Tibial nerve (tissue), 4 donors: ENCODE measurements around the gene AGXT. TPM values are rescaled to one million over a fixed set of nuclear protein-coding genes. Genes with fewer than 3 reads are reported as not detected.

Experiments
- DNase-seq, 2 donors: peaks; one replicate each; pipeline ENCODE4 v3.0.0-alpha.2; 2019; ENCODE audit warnings: low spot score in 2 of 2
- H3K27ac ChIP-seq, 4 donors: fragments of 200-600 bp; sonication (generic) in 3 of 4; one replicate each; pipeline ENCODE4 v1.5.1; 2017 to 2019; ENCODE audit warnings: mild to moderate bottlenecking in 1 of 4
- H3K27me3 ChIP-seq, 2 donors: fragments of 200-600 bp; sonication (generic) in 1 of 2; one replicate each; pipeline versions ENCODE4 v1.5.1 to v1.6.0; 2017 to 2019
- H3K36me3 ChIP-seq, 3 donors: fragments of 200-600 bp; sonication (generic); one replicate each; pipeline ENCODE4 v1.5.1; 2018 to 2019
- H3K4me1 ChIP-seq, 4 donors: fragments of 200-600 bp; sonication (generic) in 3 of 4; one replicate each; pipeline ENCODE4 v1.5.1; 2017 to 2019
- H3K4me3 ChIP-seq, 4 donors: fragments of 200-600 bp; sonication (generic) in 3 of 4; one replicate each; pipeline ENCODE4 v1.5.1; 2017 to 2019; ENCODE audit warnings: mild to moderate bottlenecking in 1 of 4, moderate library complexity in 1 of 4
- H3K9me3 ChIP-seq, 4 donors: fragments of 200-600 bp; sonication (generic) in 3 of 4; one replicate each; pipeline ENCODE4 v1.5.1; 2017 to 2019
- CTCF ChIP-seq, 5 experiments: fragments of 200-600 bp in 3 of 5; fragments of 450-650 bp in 2 of 5; sonication (generic) in 3 of 5; IDR thresholded peaks; one replicate each; pipeline ENCODE4 v1.5.1; 2016 to 2019; ENCODE audit warnings: antibody characterized with exemption in 5 of 5, mild to moderate bottlenecking in 3 of 5, moderate library complexity in 2 of 5
- EP300 ChIP-seq, 2 donors: sonication (generic); formaldehyde crosslinking; IDR thresholded peaks; one replicate each; pipeline ENCODE4 v1.6.1; 2017; ENCODE audit warnings: antibody characterized with exemption in 2 of 2, mild to moderate bottlenecking in 1 of 2
- POLR2A ChIP-seq, 2 donors: fragments of 450-650 bp; IDR thresholded peaks; one replicate each; pipeline ENCODE4 v1.6.1; 2017; ENCODE audit warnings: antibody characterized with exemption in 2 of 2, mild to moderate bottlenecking in 2 of 2, moderate library complexity in 2 of 2
- WGBS, 2 donors: methylation state at CpG; one replicate each; pipeline ENCODE4 v1.1.5; 2018; 5-methylcytosine and 5-hydroxymethylcytosine counted together
- total RNA-seq, 4 donors: library from RNA; depleted of rRNA; stranded (reverse); fragments of >200 nt; gene quantifications; one replicate each; pipeline ENCODE4 v1.1.0, GENCODE V29; 2016

Gene AGXT
- total RNA-seq, 4 donors from 2014 or later: 0.30 TPM; not detected in 3

GRCh38 chr2:240889601-240890560, 21.3 kb downstream of the AGXT start:
- H3K27ac ChIP-seq: no peak overlapping the region
- WGBS, 2 donors: 83% methylated on average over 5 to 15 of the region's 38 CpGs
- H3K4me1 ChIP-seq: no peaks in the 10 kb centered on the region

GRCh38 chr2:240890691-240891090, 22.1 kb downstream of the AGXT start:
- DNase-seq: no peak
- Histone ChIP-seq H3K9me3 (no peaks in the 10 kb centered on the region), H3K4me1 (no peaks in the 10 kb centered on the region), H3K36me3 (no peaks in the 10 kb centered on the region), H3K27me3 (no peaks in the 10 kb centered on the region), H3K4me3 (no peak overlapping the region), H3K27ac (no peak overlapping the region)
- no peak for TF ChIP-seq EP300 (IDR thresholded peaks at IDR 0.05)
- TF ChIP-seq CTCF (IDR thresholded peaks at IDR 0.05): no peak
- no peak for TF ChIP-seq POLR2A (IDR thresholded peaks at IDR 0.05)
- 80 to 81% methylated on average over 13 to 14 of the region's 14 CpGs for WGBS, 2 donors

More at GRCh38 chr2:240889601-240890560, 21.3 kb downstream of the AGXT start:
- H3K27me3 ChIP-seq: no peaks in the 10 kb centered on the region
- H3K36me3 ChIP-seq: no peaks in the 10 kb centered on the region
- no peaks in the 10 kb centered on the region for H3K9me3 ChIP-seq
- no peak for DNase-seq
- TF ChIP-seq POLR2A (IDR thresholded peaks at IDR 0.05) (no peak), EP300 (IDR thresholded peaks at IDR 0.05) (no peak), CTCF (IDR thresholded peaks at IDR 0.05) (no peak)
- H3K4me3 ChIP-seq: no peak overlapping the region

GRCh38 chr2:240891492-240892340, 23.1 kb downstream of the AGXT start:
- H3K27me3 ChIP-seq: no peaks in the 10 kb centered on the region
- H3K4me3 ChIP-seq: no peak overlapping the region
- no peak overlapping the region for H3K27ac ChIP-seq
- H3K4me1 ChIP-seq: no peaks in the 10 kb centered on the region
- H3K9me3 ChIP-seq: no peaks in the 10 kb centered on the region
- no peak for TF ChIP-seq EP300 (IDR thresholded peaks at IDR 0.05)
- TF ChIP-seq POLR2A (IDR thresholded peaks at IDR 0.05): no peak
- TF ChIP-seq CTCF (IDR thresholded peaks at IDR 0.05): no peak
- no peaks in the 10 kb centered on the region for H3K36me3 ChIP-seq
- DNase-seq: no peak
- WGBS, 2 donors: 70 to 82% methylated on average over 18 to 19 of the region's 20 CpGs

- 44 to 67% methylated on average over 3 to 9 of the region's 9 CpGs for WGBS, 2 donors
- H3K4me3 ChIP-seq: no peak overlapping the region
- no peaks in the 10 kb centered on the region for H3K36me3 ChIP-seq
- no peak overlapping the region for H3K27ac ChIP-seq
- no peak for TF ChIP-seq POLR2A (IDR thresholded peaks at IDR 0.05)
- TF ChIP-seq EP300 (IDR thresholded peaks at IDR 0.05): no peak
- no peaks in the 10 kb centered on the region for H3K27me3 ChIP-seq
- no peaks in the 10 kb centered on the region for H3K9me3 ChIP-seq
- no peaks in the 10 kb centered on the region for H3K4me1 ChIP-seq
- DNase-seq: no peak
Observed at GRCh38 chr2:240892356-240892755, 23.7 kb downstream of the AGXT start.

GRCh38 chr2:240892925-240893324, 24.3 kb downstream of the AGXT start:
- no peaks in the 10 kb centered on the region for H3K9me3 ChIP-seq
- H3K36me3 ChIP-seq: no peaks in the 10 kb centered on the region
- no peak for DNase-seq
- H3K4me1 ChIP-seq: no peaks in the 10 kb centered on the region
- no peak overlapping the region for H3K4me3 ChIP-seq
- no peak for TF ChIP-seq POLR2A (IDR thresholded peaks at IDR 0.05)
- no peak for TF ChIP-seq CTCF (IDR thresholded peaks at IDR 0.05)
- no peak for TF ChIP-seq EP300 (IDR thresholded peaks at IDR 0.05)
- no peaks in the 10 kb centered on the region for H3K27me3 ChIP-seq
- 89% methylated on average over 6 of the region's 12 CpGs; no CpG with 5 or more reads in 1 of the 2 donors for WGBS, 2 donors
- H3K27ac ChIP-seq: no peak overlapping the region
